NK-92 (cell line): Measurements from ENCODE around the gene ROPN1B.
"Not testable (repeated sequence)": the region's sequence is repeated elsewhere in the genome, so short reads cannot be mapped to it uniquely, and the experiment has no call there.

Experiments
- DNase-seq: peaks from one replicate; lab custom pipeline; 2025; ENCODE audit not compliant: unreplicated experiment; lab: John Stamatoyannopoulos, UW

Gene ROPN1B

GRCh38 chr3:125957674-125958510 lies 11.1 kb upstream of the ROPN1B start:
- DNase-seq: no peak

- DNase-seq: no peak
These were observed 10.3 kb upstream of the ROPN1B start for GRCh38 chr3:125958511-125959316.

GRCh38 chr3:125959317-125960065 lies 9.5 kb upstream of the ROPN1B start:
- DNase-seq: no peak

- DNase-seq: no peak
These were observed 8.9 kb upstream of the ROPN1B start for GRCh38 chr3:125960066-125960424.

- DNase-seq: no peak
These were observed 8.3 kb upstream of the ROPN1B start for GRCh38 chr3:125960456-125961288.

- no peak for DNase-seq
These were observed 7.7 kb upstream of the ROPN1B start for GRCh38 chr3:125961289-125961589.

GRCh38 chr3:125963834-125964233 lies 5.1 kb upstream of the ROPN1B start:
- DNase-seq: not testable (repeated sequence)

- DNase-seq: no peak
These were observed 3.5 kb upstream of the ROPN1B start for GRCh38 chr3:125965505-125965904.

GRCh38 chr3:125967156-125967555 lies 1.8 kb upstream of the ROPN1B start:
- no peak for DNase-seq

- DNase-seq: not testable (repeated sequence)
These were observed 857 bp upstream of the ROPN1B start for GRCh38 chr3:125968121-125968520.

- not testable (repeated sequence) for DNase-seq
These were observed 3.3 kb downstream of the ROPN1B start for GRCh38 chr3:125971997-125972944.

GRCh38 chr3:125975245-125976002 lies 6.4 kb downstream of the ROPN1B start:
- DNase-seq: not testable (repeated sequence)

- not testable (repeated sequence) for DNase-seq
These were observed 7.0 kb downstream of the ROPN1B start for GRCh38 chr3:125976003-125976390.

- DNase-seq: not testable (repeated sequence)
These were observed 8.1 kb downstream of the ROPN1B start for GRCh38 chr3:125977104-125977503.

GRCh38 chr3:125984951-125985350 lies 16.0 kb downstream of the ROPN1B start:
- DNase-seq: not testable (repeated sequence)

- DNase-seq: no peak
These were observed 21.4 kb downstream of the ROPN1B start for GRCh38 chr3:125990253-125990970.

GRCh38 chr3:125996751-125997150 lies 27.8 kb downstream of the ROPN1B start:
- DNase-seq: not testable (repeated sequence)

- DNase-seq: no peak
These were observed 33.2 kb downstream of the ROPN1B start for GRCh38 chr3:126002189-126002588.
